Stimulated activated CD8-positive, alpha-beta memory T cell treated with anti-CD3 and anti-CD28 coated beads, Interleukin-12 subunit alpha, Interleukin-12 subunit beta, amount 100 ng/mL, for 24 hours (primary cell): ENCODE measurements around the gene SAMD14.

Experiments used
- DNase-seq: peaks from one replicate; pipeline ENCODE4 v3.0.0-alpha.2; 2020; ENCODE audit errors: extremely low read depth

The SAMD14 gene

GRCh38 chr17:50133769-50134099 is 3.8 kb upstream of the SAMD14 start:
- no peak for DNase-seq

- DNase-seq: no peak
Measured at GRCh38 chr17:50133028-50133768, 3.2 kb upstream of the SAMD14 start.

- DNase-seq: no peak
Measured at GRCh38 chr17:50132104-50132794, 2.3 kb upstream of the SAMD14 start.

DNA sequence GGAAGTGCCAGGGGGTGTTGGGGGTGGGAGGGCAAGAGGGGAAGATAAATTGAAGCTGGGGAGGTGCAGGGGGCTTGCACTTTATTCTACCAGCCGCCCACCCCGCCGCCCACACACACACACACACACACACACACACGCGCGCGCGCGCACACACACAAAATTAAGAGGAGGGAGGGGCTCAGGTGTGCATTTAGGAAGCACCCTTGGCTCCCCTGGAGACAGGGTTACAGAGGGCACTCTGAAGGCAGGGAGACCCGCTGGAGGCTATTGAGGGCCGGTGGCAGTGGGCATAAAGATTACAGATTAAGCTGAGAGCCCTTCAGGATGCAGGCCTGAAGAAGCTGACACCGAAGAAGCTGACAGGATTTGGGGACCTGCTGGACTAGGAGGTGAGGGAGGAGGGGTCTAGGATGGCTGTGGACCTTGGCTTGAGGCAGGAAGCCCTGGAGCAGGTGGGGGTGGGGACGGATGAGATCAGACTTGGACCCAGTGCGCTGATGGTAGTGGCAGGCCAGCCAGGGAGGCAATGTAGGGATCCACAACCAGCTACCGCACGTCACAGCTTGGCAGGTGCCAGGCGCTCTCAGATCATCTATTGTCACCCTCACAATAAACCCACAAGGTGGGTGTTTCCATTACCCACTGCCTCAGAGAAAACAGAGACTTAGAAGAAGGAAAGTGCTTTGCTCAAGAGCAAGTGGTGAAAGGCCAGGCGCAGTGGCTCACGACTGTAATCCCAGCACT is 772 bp upstream of the SAMD14 start:
- DNase-seq: no peak

DNA sequence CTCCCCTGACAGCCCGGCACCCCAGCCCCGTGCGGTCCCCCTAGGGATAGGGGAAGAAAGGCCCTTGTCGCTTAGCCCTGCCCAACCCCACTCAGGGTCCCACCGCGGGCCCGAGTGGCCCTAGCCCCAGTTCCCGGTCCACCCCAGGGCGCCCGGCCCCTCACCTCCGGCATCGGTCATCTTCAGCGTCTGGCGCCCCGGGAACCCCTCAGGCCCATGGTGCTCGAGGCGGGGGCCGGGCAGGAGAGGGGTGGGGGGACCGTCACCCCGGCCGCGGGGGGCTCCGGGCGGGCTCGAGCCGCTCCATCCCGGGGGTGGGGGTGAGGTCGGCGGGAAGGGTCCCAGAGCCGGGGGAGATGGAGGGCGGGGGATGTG is 620 bp downstream of the SAMD14 start:
- no peak for DNase-seq

- DNase-seq: no peak
Measured at GRCh38 chr17:50128441-50129352, 1.3 kb downstream of the SAMD14 start.

DNA sequence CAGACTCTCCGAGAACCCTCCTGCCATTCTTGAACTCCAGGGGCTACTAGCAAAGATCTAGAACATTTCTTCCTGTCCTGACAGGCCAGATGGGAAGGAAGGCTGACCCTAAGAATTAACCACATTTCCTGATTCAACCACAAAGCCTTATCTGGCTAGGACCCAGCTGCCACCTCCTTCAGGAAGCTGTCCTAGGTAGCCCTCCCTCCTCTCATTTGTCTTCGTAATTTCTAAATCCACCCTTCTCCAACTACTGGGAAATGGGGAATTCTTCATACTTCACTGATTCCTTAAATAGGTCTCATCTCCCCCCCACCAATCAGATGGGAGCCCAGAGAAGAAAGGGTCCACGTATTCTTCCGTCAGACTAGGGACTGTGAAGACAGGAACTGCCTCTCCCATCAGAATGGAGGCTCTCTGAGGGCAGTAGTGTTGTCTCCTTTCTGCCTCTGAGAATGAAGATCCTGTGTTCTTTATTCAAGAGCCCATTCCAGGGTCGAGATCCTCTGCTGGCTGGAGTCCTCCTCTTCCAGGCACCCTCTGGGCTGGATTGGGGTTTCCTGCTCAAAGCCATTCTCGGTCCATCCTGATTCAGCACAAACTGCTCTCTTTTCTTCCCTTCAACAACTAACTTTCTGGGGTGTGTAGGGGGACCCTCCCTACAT is 2.1 kb downstream of the SAMD14 start:
- no peak for DNase-seq

GRCh38 chr17:50125420-50125997 is 4.5 kb downstream of the SAMD14 start:
- no peak for DNase-seq

GRCh38 chr17:50123649-50124349 is 6.2 kb downstream of the SAMD14 start:
- no peak for DNase-seq

- DNase-seq: no peak
Measured at GRCh38 chr17:50122945-50123344, 7.0 kb downstream of the SAMD14 start.

- DNase-seq: no peak
Measured at GRCh38 chr17:50120475-50121253, 9.3 kb downstream of the SAMD14 start.

DNA sequence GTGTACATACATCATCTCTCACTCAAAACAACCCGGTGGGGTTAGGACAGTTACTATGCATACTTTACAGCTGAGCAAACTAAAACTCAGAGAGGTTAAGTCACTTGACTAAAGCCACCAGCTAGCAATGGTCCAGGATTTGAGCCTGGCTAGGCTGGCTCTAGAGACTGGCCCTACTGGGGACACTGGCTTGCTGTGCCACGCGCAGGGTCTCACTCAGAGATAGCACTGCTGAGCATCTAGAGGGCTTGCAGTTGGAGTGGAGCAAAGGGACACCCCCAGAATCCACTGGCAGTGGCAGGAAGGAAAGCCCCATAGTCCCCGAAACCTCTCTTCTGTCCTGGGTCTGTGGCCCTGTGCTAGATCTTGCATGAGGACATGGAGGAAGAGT is 11.1 kb downstream of the SAMD14 start:
- DNase-seq: no peak

GRCh38 chr17:50118076-50118827 is 11.7 kb downstream of the SAMD14 start:
- no peak for DNase-seq

DNA sequence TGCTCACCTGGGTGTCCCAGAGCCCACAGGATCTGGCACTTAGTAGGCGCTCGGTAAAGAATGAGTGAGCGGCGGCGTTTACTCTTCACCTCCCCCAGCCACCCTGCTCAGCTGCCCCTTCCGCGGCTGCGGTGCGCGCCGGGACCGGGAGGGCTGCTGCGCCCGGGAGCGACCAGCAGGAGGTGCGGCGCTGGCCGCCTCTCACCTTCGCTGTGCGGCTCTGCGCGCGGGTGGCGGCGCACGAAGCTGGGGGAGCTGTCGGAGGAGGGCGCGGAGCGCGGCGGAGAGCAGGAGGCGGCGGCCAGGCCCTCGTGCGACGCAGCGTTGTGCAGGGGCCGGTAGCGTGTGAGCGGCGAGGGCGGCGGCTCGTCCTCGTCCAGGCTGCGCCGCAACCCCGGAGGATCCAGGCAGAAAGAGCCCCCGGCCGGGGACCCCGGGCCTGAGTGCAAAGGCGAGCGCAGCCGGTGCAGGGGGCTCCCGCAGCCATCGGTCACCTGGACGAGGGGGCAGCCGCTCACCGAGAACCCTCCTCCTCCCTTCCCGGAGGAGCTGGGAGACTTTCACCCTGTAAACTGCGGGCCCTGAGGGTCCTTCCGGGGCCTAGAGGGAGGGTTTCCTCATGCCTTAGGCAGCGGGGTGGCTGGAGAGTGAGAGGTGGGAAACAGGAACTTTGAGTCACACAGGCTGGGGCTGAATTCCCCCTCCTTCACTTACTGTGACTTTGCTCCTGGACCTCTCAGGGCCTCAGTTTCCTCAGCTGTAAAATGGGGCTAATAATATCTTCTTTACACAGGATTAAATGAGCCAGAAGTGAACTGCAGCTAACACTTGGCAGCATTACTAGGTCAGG is 12.5 kb downstream of the SAMD14 start:
- DNase-seq: no peak

DNA sequence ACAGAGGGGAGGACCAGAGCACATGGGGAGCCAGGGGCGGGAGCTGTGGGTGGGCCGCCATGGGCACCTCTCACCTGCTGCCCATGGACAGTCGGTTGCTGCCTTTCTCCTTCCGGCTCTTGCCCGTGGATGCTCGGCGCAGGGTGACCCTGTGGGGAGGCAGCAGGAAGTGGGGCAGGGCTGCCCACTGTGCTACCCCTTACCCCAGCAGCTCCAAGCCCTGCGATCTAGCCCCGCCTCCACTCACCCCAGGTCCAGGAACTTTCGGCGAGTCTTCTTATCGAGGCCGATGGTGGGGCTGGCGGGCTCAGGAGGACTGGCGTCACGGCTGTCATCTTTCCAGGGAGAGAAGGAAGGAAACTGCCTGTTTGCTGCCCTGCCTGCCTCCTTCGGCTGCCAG is 14.2 kb downstream of the SAMD14 start:
- DNase-seq: no peak

DNA sequence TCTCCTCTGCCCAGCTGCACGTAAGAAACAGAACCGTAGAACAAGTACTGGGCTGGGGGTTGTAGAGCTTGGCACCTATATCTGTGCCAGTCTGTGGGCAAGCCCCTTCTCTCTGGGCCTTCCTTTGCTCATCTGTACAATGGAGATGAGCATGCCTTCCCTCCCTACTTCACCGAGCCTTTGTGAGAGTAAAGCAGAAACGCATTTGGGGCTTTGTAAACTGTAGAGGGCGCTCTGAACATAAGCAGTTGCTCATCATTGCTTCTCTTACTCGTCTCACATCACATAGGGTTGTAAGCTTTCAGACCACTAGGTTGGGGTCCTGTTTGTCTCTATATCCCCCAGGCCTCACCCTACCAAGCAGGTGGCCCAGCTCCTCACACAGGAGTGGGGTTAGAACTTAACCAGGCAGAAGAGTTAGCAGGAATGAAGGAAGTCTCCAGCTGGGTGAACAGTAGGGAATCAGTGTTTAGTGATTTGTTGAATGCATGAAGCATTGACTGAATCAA is 15.1 kb downstream of the SAMD14 start:
- no peak for DNase-seq

DNA sequence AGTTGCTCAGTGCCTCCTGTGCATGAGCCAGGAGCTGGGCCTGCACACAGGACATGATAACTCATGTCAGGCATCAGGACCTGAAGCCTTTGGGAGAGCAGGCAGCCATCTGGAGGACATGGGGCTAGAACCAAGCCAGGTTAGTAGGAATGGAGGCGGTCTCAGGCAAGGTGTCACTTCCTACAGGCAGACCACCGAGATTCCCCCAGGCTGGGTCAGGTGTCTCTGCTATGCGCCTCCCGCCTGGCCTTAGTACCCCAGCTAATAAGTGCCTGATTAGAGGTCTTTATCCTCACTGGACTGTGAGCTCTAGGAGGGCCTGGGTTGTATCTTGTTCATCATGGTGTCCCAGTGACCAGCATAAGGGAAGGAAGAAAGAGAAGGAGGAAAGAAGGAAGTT is 15.6 kb downstream of the SAMD14 start:
- no peak for DNase-seq
